ENCODE measurements around the gene CTSH. TPM values are rescaled to one million over a fixed set of nuclear protein-coding genes. Genes with fewer than 3 reads are reported as not detected.

Gene CTSH
- total and polyA plus RNA-seq, 3 donors from 2014 or later: 44.3 to 152 (median 45.6) TPM

DNA sequence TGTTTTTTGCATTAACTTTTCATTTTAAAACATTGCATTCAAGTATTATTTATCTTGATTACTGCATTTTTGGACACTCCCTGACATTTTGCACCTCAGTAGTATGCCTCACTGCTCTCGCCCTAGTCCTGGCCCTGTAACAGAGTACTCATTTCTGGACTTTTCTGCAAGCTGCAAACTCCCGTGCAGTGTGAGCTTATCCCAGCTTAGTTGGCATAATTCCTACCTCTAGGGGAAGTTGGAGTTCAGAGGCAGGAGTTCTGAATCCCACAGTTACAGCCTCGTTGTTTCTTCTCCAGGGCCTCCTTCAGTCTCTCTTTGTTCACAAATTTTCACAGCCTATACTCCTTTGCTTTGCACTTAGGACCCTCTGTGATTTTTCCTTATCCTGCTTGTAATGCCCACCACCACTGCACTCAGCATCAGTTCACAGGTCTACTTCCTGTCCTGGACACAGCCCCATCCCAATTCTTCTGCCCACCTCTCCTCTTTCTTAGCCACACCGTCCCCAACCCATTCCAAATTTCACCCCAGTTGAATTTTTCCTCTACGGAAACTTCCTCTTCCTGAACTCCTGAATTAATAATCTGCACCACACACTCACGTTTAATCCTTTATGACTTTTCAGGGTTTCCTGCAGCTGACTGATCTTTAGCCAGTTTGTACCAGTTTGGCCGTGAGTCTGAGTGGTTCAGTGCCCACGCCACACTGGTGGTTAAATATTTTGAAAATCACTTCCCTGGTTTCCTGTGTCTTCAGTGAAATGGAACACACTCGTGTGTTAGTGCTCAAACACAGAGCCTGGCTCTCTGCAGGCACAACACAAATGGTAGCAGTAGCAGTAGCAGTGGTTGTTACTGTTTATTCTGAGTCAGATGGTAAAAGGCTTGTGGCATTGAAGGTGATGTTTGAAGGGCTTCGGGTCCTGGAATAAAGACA, 6.3 kb upstream of the CTSH start:
- no peaks in the 10 kb centered on the region for H3K27me3 ChIP-seq
- WGBS, 2 donors: 60 to 70% methylated on average over 10 of the region's 10 CpGs
- intact Hi-C loops (cut with DNase I; ENCODE audit: low total_unique reads): no loop called here
- no peaks in the 10 kb centered on the region for H3K36me3 ChIP-seq (ENCODE audit: low read depth, missing control alignments)
- no peak for DNase-seq
- H3K4me1 ChIP-seq: peaks cover 4% of the 10 kb centered on the region
- H3K9me3 ChIP-seq: no peaks in the 10 kb centered on the region
- H3K4me3 ChIP-seq: no peak overlapping the region
- H3K27ac ChIP-seq: peak overlapping the region in 1 of 2 donors; percentile 23
- no peak for TF ChIP-seq POLR2A (IDR thresholded peaks at IDR 0.05)
- TF ChIP-seq, protein P1, sequence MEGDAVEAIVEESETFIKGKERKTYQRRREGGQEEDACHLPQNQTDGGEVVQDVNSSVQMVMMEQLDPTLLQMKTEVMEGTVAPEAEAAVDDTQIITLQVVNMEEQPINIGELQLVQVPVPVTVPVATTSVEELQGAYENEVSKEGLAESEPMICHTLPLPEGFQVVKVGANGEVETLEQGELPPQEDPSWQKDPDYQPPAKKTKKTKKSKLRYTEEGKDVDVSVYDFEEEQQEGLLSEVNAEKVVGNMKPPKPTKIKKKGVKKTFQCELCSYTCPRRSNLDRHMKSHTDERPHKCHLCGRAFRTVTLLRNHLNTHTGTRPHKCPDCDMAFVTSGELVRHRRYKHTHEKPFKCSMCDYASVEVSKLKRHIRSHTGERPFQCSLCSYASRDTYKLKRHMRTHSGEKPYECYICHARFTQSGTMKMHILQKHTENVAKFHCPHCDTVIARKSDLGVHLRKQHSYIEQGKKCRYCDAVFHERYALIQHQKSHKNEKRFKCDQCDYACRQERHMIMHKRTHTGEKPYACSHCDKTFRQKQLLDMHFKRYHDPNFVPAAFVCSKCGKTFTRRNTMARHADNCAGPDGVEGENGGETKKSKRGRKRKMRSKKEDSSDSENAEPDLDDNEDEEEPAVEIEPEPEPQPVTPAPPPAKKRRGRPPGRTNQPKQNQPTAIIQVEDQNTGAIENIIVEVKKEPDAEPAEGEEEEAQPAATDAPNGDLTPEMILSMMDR (IDR thresholded peaks at IDR 0.05): peak in 1 of 3 experiments; percentile 48

DNA sequence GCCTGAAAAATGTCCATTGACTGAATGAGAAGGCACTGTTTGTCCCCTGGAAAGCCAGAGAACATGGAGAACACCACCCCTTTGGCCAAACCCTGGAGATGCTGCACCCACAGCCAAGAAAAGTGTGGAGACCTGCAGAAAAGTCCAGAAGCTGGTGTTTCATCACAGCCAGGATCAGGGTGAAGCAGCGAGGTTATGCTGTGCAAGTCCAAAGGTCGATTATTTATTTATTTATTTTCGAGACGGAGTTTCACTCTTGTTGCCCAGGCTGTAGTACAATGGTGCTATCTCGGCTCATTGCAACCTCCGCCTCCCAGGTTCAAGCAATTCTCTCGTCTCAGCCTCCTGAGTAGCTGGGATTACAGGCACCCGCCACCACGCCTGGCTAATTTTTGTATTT, 5.5 kb upstream of the CTSH start:
- no peak for DNase-seq
- Histone ChIP-seq H3K4me1 (peaks cover 4% of the 10 kb centered on the region), H3K9me3 (no peaks in the 10 kb centered on the region), H3K4me3 (no peak overlapping the region), H3K27me3 (no peaks in the 10 kb centered on the region), H3K36me3 (ENCODE audit: low read depth, missing control alignments) (no peaks in the 10 kb centered on the region), H3K27ac (no peak overlapping the region)
- intact Hi-C loops (cut with DNase I; ENCODE audit: low total_unique reads): no loop called here
- TF ChIP-seq, protein P1 (IDR thresholded peaks at IDR 0.05): no peak
- TF ChIP-seq POLR2A (IDR thresholded peaks at IDR 0.05): no peak
- 86% methylated on average over 9 of the region's 9 CpGs for WGBS, 2 donors

DNA sequence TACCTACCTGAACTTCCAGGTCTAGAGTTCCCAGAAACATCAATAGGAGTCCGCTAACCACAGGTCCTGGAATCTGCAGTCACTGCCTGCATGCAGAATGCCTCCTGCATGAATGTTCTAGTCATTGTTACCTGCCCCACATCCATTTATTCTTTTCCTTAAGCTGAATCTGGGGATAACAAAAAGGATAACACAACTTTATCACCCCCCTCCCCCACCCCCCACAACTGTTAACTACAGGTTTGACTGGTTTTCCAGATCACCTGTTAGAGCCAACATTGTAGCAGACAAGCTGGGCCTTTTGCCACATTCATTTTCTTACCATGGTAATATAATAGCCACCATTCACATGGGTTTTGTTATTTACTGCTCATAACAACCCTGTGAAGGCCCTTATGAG, 4.6 kb upstream of the CTSH start:
- Histone ChIP-seq H3K27ac (no peak overlapping the region), H3K36me3 (ENCODE audit: low read depth, missing control alignments) (no peaks in the 10 kb centered on the region), H3K4me1 (peaks cover 4% of the 10 kb centered on the region), H3K4me3 (no peak overlapping the region), H3K9me3 (no peaks in the 10 kb centered on the region), H3K27me3 (no peaks in the 10 kb centered on the region)
- 0 to 15% methylated on average over 1 of the region's 1 CpG for WGBS, 2 donors
- intact Hi-C loops (cut with DNase I; ENCODE audit: low total_unique reads): no loop called here
- no peak for DNase-seq
- TF ChIP-seq POLR2A (IDR thresholded peaks at IDR 0.05): no peak
- TF ChIP-seq, protein P1 (IDR thresholded peaks at IDR 0.05): no peak

DNA sequence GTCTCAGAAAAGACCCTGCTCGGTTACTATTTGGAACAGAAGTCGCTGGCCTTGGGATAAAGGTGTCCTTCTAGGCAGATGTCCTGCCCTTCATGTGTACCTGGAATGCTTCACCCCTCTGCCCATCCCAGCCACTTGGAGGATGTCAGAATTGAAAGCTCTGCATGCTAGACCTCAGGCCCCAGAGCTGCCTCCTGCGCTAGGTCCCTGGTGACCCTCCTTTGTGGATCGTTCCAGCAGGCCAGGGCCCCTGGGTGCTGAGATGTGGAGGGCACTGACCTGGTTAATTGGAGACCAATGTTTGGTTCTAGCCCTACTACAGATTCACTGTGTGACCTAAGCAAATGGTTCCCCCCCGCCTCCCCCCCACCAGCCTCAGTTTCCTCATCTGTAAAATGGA, 2.7 kb upstream of the CTSH start:
- intact Hi-C loops (cut with DNase I; ENCODE audit: low total_unique reads): no loop called here
- Histone ChIP-seq H3K9me3 (no peaks in the 10 kb centered on the region), H3K27ac (no peak overlapping the region), H3K36me3 (ENCODE audit: low read depth, missing control alignments) (no peaks in the 10 kb centered on the region), H3K4me3 (no peak overlapping the region), H3K4me1 (peaks cover 4% of the 10 kb centered on the region), H3K27me3 (no peaks in the 10 kb centered on the region)
- WGBS, 2 donors: 97 to 100% methylated on average over 2 to 5 of the region's 5 CpGs
- TF ChIP-seq, protein P1 (IDR thresholded peaks at IDR 0.05): no peak
- TF ChIP-seq POLR2A (IDR thresholded peaks at IDR 0.05): no peak
- no peak for DNase-seq
